OCI-LY1 (cell line): ENCODE measurements around the gene IGFBP5.

Experiments
- H2AFZ ChIP-seq: fragments of 200-600 bp; sonication (generic), shearing (Covaris generic); 2 replicates; pipeline ENCODE4 v1.6.0; 2014; ENCODE audit warnings: antibody characterized with exemption, mild to moderate bottlenecking, low read length
- H3F3A ChIP-seq: fragments of 200-600 bp; sonication (generic), shearing (Covaris generic); 2 replicates; pipeline ENCODE4 v1.6.0; 2014; ENCODE audit warnings: mild to moderate bottlenecking, antibody characterized with exemption, low read length, moderate library complexity; ENCODE audit not compliant: insufficient read depth
- H3K27ac ChIP-seq: fragments of 200-600 bp; sonication (generic); 2 replicates; pipeline ENCODE4 v1.5.1; 2014; ENCODE audit warnings: low read length, mixed run types, mild to moderate bottlenecking, low read depth; ENCODE audit not compliant: poor library complexity, severe bottlenecking
- H3K27me3 ChIP-seq: fragments of 200-600 bp; sonication (generic); 2 replicates; pipeline ENCODE4 v1.6.0; 2014; ENCODE audit warnings: antibody characterized with exemption, mild to moderate bottlenecking, low read length, moderate library complexity; ENCODE audit not compliant: insufficient read depth
- H3K36me3 ChIP-seq: fragments of 200-600 bp; sonication (generic); 2 replicates; pipeline ENCODE4 v1.6.1; 2014; ENCODE audit warnings: mild to moderate bottlenecking, antibody characterized with exemption, low read length, moderate library complexity, mixed read lengths; ENCODE audit not compliant: insufficient read depth
- H3K4me1 ChIP-seq: fragments of 200-600 bp; sonication (generic); 2 replicates; pipeline ENCODE4 v1.5.1; 2014; ENCODE audit warnings: mild to moderate bottlenecking, low read length, moderate library complexity; ENCODE audit not compliant: insufficient read depth, severe bottlenecking
- H3K4me2 ChIP-seq: fragments of 200-600 bp; sonication (generic), shearing (Covaris generic); 2 replicates; pipeline ENCODE4 v1.6.1; 2014; ENCODE audit warnings: low read length
- H3K4me3 ChIP-seq: fragments of 200-600 bp; sonication (generic); 2 replicates; pipeline ENCODE4 v1.5.1; 2014; ENCODE audit warnings: low read length, low read depth, mild to moderate bottlenecking, mixed read lengths; ENCODE audit not compliant: poor library complexity, severe bottlenecking
- H3K79me2 ChIP-seq: fragments of 200-600 bp; shearing (Covaris generic); 2 replicates; pipeline ENCODE4 v1.6.1; 2016; ENCODE audit warnings: mixed run types, low read length, mixed read lengths; ENCODE audit not compliant: insufficient read depth
- H3K9ac ChIP-seq: fragments of 200-600 bp; sonication (generic), shearing (Covaris generic); 2 replicates; pipeline ENCODE4 v1.6.1; 2014; ENCODE audit warnings: mild to moderate bottlenecking, low read length, mixed read lengths
- H3K9me2 ChIP-seq: fragments of 200-600 bp; sonication (generic), shearing (Covaris generic); 2 replicates; pipeline ENCODE4 v1.6.1; 2014; ENCODE audit warnings: low read depth, mild to moderate bottlenecking, low read length, mixed read lengths
- H3K9me3 ChIP-seq: fragments of 200-600 bp; shearing (Covaris generic); 2 replicates; pipeline ENCODE4 v1.6.1; 2014; ENCODE audit warnings: low read length, mixed read lengths
- H4K20me1 ChIP-seq: fragments of 200-600 bp; sonication (generic), shearing (Covaris generic); 2 replicates; pipeline ENCODE4 v1.6.0; 2016; ENCODE audit warnings: mild to moderate bottlenecking, low read length; ENCODE audit not compliant: insufficient read depth
- CTCF ChIP-seq: fragments of 200-600 bp; sonication (generic), shearing (Covaris generic); IDR thresholded peaks from 2 replicates; pipeline ENCODE4 v1.5.1; 2017; ENCODE audit warnings: mild to moderate bottlenecking, antibody characterized with exemption, low read length, moderate library complexity, mixed read lengths
- EZH2 ChIP-seq: fragments of 200-600 bp; sonication (generic), shearing (Covaris generic); IDR thresholded peaks from 2 replicates; pipeline ENCODE4 v1.8.0; 2017; ENCODE audit warnings: borderline replicate concordance, mixed run types, mild to moderate bottlenecking, antibody characterized with exemption, low read length, moderate library complexity, mixed read lengths

The IGFBP5 gene

GRCh38 chr2:216702756-216703155, 7.4 kb upstream of the IGFBP5 start:
- H3K27me3 ChIP-seq, result no peaks in the 10 kb centered on the region
- H3K79me2 ChIP-seq, result no peaks in the 10 kb centered on the region
- H4K20me1 ChIP-seq, result no peaks in the 10 kb centered on the region
- H2AFZ ChIP-seq, result no peak overlapping the region
- no peaks in the 10 kb centered on the region for H3F3A ChIP-seq
- H3K36me3 ChIP-seq, result no peaks in the 10 kb centered on the region
- no peaks in the 10 kb centered on the region for H3K9me2 ChIP-seq
- H3K27ac ChIP-seq, result no peak overlapping the region
- H3K9ac ChIP-seq, result no peak overlapping the region
- no peaks in the 10 kb centered on the region for H3K4me1 ChIP-seq
- H3K4me3 ChIP-seq, result no peak overlapping the region
- TF ChIP-seq CTCF, result no peak
- no peak for TF ChIP-seq EZH2
- H3K9me3 ChIP-seq, result no peaks in the 10 kb centered on the region
- no peak overlapping the region for H3K4me2 ChIP-seq

GRCh38 chr2:216701544-216701943, 6.2 kb upstream of the IGFBP5 start:
- no peaks in the 10 kb centered on the region for H3F3A ChIP-seq
- no peaks in the 10 kb centered on the region for H3K9me3 ChIP-seq
- H2AFZ ChIP-seq, result no peak overlapping the region
- no peak overlapping the region for H3K4me2 ChIP-seq
- H3K9ac ChIP-seq, result no peak overlapping the region
- TF ChIP-seq EZH2, result no peak
- no peak for TF ChIP-seq CTCF
- no peaks in the 10 kb centered on the region for H3K4me1 ChIP-seq
- no peaks in the 10 kb centered on the region for H3K36me3 ChIP-seq
- H3K79me2 ChIP-seq, result no peaks in the 10 kb centered on the region
- no peaks in the 10 kb centered on the region for H3K9me2 ChIP-seq
- H3K27ac ChIP-seq, result no peak overlapping the region
- no peak overlapping the region for H3K4me3 ChIP-seq
- no peaks in the 10 kb centered on the region for H3K27me3 ChIP-seq
- no peaks in the 10 kb centered on the region for H4K20me1 ChIP-seq

- no peak overlapping the region for H3K27ac ChIP-seq
Observed at GRCh38 chr2:216700781-216701180, 5.4 kb upstream of the IGFBP5 start.

More at GRCh38 chr2:216700781-216701180, 5.4 kb upstream of the IGFBP5 start:
- Histone ChIP-seq H4K20me1 (no peaks in the 10 kb centered on the region), H3K4me1 (no peaks in the 10 kb centered on the region), H3K9me2 (no peaks in the 10 kb centered on the region), H3K36me3 (no peaks in the 10 kb centered on the region), H2AFZ (no peak overlapping the region), H3F3A (no peaks in the 10 kb centered on the region), H3K9me3 (no peaks in the 10 kb centered on the region), H3K27me3 (no peaks in the 10 kb centered on the region), H3K79me2 (no peaks in the 10 kb centered on the region), H3K4me2 (no peak overlapping the region), H3K9ac (no peak overlapping the region), H3K4me3 (no peak overlapping the region)
- no peak for TF ChIP-seq CTCF
- no peak for TF ChIP-seq EZH2
